Epithelial cell of proximal tubule (primary cell): ENCODE measurements around the gene GMPR. TPM values are rescaled to one million over a fixed set of nuclear protein-coding genes. Genes with fewer than 3 reads are reported as not detected.
"Not testable (repeated sequence)": the region's sequence is repeated elsewhere in the genome, so short reads cannot be mapped to it uniquely, and the experiment has no call there.

Experiments
- DNase-seq: peaks from one replicate; pipeline ENCODE4 v3.0.0-alpha.2; 2011; ENCODE audit warnings: low read depth
- H3K4me3 ChIP-seq: 2 replicates; pipeline ENCODE4 v1.5.1; 2011; ENCODE audit warnings: low read depth, mild to moderate bottlenecking, low read length
- total RNA-seq: library from RNA; depleted of rRNA; stranded (reverse); fragments of >200 nt; gene quantifications from 2 replicates; pipeline ENCODE4 v1.2.3, GENCODE V29; 2015
- TF ChIP-seq, protein P1 (sequence below): conservative IDR thresholded peaks from 2 replicates; pipeline ENCODE4 v1.5.1; 2012; ENCODE audit warnings: low read depth, mild to moderate bottlenecking, low read length

Gene GMPR
- total RNA-seq, 1 donor from 2014 or later, result 0.81 TPM

DNA sequence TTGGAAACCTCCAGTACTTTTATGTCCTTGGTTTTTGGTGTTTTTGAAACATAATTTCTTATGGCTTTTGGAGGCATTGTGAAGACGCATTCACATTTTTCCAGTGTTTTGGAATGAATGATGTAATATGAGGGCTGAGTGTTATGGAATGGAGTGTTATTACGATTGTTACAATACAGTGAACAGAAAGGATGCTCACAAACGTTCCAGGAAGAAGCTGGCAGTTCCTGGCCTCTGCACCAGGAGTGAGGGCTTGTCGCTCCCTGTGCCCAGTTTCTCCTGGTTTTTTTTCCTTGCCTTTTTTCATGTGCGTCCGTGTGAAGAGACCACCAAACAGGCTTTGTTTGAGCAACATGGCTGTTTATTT, 20.3 kb downstream of the GMPR start:
- TF ChIP-seq, protein P1, sequence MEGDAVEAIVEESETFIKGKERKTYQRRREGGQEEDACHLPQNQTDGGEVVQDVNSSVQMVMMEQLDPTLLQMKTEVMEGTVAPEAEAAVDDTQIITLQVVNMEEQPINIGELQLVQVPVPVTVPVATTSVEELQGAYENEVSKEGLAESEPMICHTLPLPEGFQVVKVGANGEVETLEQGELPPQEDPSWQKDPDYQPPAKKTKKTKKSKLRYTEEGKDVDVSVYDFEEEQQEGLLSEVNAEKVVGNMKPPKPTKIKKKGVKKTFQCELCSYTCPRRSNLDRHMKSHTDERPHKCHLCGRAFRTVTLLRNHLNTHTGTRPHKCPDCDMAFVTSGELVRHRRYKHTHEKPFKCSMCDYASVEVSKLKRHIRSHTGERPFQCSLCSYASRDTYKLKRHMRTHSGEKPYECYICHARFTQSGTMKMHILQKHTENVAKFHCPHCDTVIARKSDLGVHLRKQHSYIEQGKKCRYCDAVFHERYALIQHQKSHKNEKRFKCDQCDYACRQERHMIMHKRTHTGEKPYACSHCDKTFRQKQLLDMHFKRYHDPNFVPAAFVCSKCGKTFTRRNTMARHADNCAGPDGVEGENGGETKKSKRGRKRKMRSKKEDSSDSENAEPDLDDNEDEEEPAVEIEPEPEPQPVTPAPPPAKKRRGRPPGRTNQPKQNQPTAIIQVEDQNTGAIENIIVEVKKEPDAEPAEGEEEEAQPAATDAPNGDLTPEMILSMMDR, result no peak
- DNase-seq, result no peak
- no peak overlapping the region for H3K4me3 ChIP-seq

DNA sequence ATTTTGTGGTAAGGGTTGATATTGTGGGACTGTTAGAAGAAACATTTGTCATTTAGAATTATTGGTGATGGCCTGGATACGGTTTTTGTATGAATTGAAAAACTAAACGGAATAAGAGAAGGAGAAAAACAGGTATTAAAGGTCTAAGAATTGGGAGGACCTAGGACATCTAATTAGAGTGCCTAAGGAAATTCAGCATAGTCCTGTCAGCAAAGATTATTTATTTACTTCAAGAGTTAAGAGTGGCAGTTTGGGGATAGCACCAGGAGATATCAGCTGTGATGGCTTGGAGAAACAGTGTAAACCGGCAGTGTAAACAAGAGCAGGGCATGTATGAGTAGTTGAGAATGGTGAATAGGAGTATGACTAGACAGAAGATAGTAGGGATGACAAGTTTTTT, 21.2 kb downstream of the GMPR start:
- H3K4me3 ChIP-seq, DNase-seq: not testable (repeated sequence)

DNA sequence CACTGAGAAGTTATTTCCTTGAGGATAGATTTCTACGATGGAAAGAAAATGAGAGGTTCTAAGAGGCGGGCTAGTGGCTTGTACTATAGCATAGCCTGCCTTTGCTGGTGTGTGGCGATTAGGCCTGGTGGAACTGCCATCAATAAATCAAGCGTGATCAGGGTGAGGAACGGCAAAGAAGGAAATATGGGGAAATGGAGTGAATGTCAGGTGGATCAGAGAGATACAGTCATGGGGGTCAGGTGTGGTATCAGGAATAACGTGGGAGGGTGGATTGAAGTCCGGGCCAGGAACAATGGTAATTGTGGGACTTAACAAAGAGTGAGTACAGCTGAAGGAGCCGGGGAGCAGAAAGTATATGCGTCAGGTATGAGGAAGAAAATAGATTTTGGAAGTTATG, 22.2 kb downstream of the GMPR start:
- DNase-seq, H3K4me3 ChIP-seq: not testable (repeated sequence)

DNA sequence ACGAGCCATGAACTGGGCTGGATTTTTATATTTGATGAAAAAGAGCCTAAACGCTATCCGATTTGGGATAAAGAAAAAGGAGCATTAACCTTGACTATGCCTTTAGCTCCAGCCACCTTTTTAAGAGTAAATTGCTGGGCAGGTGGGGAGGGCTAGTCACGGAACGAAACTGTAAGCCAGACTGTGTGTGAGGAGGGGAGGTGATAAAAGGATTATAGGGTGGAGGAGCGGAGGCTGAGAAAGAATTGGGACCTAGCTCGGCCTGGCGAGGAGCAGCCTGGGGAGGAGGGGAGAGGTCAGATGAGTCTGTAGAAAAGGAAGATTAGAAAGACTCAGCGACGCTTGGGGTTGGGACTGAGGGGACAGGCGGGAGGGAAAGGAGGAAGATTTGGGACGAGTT, 24.4 kb downstream of the GMPR start:
- not testable (repeated sequence) for H3K4me3 ChIP-seq, DNase-seq

DNA sequence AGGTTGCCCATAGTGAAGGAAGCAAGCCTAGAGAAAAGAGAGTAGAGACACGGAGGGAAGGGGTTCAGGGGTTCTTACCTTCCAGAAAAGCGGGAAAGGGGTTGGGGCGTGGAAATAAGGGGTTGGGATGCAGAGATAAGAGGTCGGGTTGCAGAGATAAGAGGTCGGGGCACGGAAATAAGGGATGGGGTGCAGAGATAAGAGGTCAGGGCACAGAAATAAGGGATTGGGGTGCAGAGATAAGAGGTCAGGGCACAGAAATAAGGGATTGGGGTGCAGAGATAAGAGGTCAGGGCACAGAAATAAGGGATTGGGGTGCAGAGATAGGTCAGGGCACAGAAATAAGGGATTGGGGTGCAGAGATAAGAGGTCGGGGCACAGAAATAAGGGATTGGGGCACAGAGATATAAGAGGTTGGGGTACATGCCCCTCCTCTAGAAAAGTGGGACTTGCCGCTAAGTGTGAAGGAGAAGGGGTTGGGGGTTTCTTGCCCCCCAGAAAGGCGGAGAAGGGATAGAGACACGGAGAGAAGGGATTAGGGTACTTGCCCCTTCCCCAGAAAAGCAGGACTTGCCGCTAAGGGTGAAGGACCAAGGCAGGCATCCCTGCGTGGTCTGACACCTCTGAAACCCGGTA, 25.2 kb downstream of the GMPR start:
- not testable (repeated sequence) for H3K4me3 ChIP-seq, DNase-seq

DNA sequence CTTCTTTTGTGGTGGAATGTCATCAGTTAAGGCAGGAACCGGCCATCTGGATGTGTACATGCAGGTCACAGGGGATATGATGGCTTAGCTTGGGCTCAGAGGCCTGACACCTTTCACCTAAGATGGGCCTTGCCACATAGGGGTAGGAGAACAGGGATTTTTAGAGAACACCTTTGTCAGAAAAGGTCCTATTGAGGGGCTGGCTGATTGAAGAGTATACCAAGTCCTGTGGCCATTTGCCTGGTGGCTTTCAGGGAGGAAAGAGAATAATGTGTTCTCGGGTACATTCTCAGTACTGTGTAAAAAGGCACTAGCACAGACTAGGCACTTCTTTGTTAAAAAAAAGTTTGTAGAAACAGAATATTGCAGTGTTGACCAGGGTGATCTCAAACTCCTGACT, 26.4 kb downstream of the GMPR start:
- no peak overlapping the region for H3K4me3 ChIP-seq
- DNase-seq, result no peak
- TF ChIP-seq, protein P1, result no peak

DNA sequence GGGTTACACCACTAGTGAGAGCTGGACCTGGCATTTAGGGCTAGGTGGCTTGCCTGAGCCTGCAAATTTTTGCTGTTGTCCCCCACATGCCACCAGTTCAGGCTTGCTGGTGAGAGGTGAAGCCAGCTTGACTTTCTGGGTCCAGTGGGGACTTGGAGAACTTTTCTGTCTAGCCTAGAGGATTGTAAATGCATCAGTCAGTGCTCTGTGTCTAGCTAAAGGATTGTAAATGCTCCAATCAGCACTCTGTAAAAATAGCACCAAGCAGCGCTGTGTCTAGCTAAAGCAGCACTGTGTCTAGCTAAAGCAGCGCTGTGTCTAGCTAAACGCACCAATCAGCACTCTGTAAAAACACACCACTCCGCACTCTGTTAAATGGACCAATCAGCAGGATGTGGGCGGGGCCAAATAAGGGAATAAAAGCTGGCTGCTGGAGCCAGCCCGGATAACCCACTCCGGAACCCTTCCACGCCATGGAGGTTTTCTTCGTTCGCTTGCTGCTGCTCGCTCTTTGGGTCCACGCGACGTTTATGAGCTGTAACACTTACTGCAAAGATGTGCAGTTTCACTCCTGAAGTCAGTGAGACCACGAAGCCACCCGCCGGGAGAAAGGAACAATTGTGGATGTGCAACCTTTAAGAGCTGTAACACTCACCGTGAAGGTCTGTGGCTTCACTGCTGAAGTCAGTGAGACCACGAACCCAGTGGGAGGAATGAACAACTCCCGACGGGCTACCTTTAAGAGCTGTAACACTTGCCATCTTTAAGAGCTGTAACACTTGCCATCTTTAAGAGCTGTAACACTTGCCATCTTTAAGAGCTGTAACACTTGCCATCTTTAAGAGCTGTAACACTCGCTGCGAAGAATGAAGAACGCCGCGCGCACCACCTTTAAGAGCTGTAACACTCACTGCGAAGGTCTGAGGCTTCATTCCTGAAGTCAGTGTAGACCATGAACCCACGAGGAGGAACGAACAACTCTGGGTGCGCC, 27.3 kb downstream of the GMPR start:
- DNase-seq, result no peak
- TF ChIP-seq, protein P1, result no peak
- no peak overlapping the region for H3K4me3 ChIP-seq

DNA sequence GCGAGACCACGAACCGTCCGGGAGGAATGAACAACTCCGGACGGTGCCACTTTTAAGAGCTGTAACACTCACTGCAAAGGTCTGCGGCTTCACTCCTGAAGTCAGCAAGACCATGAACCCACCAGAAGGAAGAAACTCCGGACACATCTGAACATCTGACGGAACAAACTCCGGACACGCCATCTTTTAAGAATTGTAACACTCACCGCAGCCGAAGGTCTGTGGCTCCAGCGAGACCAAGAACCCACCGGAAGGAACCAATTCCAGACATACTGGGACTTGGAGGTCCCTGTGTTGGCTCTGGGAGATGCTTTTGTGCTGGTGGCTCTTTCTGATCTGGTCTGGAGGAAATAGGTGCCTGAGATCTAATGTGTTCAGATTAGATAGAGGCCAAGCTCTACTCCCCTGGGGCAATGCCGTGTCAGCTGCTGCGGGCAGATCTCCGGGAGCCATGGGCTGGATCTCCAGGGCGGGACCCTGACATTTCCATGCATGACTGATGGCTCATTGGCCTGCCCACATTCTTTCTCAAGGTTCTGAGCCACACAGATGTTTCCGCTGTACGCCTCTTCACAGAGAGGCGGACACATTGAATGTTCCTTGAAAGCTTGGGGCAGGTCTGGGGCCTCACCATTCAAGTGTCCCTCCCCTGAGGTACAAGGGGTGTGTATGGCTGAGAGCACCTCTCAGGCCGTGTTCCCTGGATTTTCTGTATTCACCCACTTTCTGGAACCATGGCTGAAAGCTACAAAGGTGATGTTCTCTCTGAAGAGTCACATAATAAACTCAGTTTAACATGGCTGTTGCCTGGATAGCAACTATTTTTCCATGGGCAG, 29.3 kb downstream of the GMPR start:
- DNase-seq, result no peak
- no peak overlapping the region for H3K4me3 ChIP-seq
- TF ChIP-seq, protein P1, result no peak

DNA sequence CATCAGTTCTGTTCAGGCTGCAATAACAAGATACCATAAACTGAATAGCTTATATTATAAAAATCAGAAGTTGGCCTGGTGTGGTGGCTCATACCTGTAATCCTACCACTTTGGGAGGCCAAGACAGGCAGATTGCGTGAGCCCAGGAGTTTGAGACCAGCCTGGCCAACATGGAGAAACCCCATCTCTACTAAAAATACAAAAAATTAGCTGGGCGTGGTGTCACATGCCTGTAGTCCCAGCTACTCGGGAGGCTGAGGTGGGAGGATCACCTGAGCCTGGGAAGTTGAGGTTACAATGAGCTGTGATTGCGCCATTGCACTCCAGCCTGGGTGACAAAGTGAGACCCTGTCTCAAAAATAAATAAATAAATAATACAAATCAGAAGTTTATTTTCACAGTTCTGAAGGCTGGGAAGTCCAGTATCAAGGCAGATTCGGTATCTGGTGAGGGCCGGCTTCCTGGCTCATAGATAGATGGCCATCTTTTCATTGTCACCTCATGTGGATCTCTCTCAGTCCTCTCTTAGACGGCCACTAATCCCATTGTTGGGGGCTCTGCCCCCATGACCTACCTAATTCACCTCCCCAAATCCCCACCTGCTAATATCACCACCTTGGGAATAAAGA, 31.2 kb downstream of the GMPR start:
- H3K4me3 ChIP-seq, DNase-seq: not testable (repeated sequence)
